Thymus (tissue), 11 donors: ENCODE data around the gene DESI1. TPM values are rescaled to one million over a fixed set of nuclear protein-coding genes. Genes with fewer than 3 reads are reported as not detected.
"Not testable (repeated sequence)": the region's sequence is repeated elsewhere in the genome, so short reads cannot be mapped to it uniquely, and the experiment has no call there.

Experiments used
- DNase-seq, 9 donors: peaks; one replicate each; pipeline ENCODE4 v3.0.0-alpha.2; 2013; ENCODE audit warnings: low spot score in 9 of 9, low read depth in 6 of 9, missing footprints in 1 of 9
- H3K27ac ChIP-seq, 2 donors: one replicate each; pipeline ENCODE4 v1.5.1; 2013; ENCODE audit warnings: control low read depth in 1 of 2, low read depth in 1 of 2, low read length in 1 of 2, mild to moderate bottlenecking in 1 of 2, moderate library complexity in 1 of 2
- H3K27me3 ChIP-seq, 2 donors: one replicate each; pipeline ENCODE4 v1.5.1; 2013; ENCODE audit warnings: low read length in 1 of 2; ENCODE audit not compliant: control insufficient read depth in 2 of 2, insufficient read depth in 1 of 2
- H3K36me3 ChIP-seq, 2 donors: one replicate each; pipeline ENCODE4 v1.5.1; 2013; ENCODE audit warnings: low read length in 1 of 2, mild to moderate bottlenecking in 1 of 2, moderate library complexity in 1 of 2; ENCODE audit not compliant: control insufficient read depth in 2 of 2, insufficient read depth in 2 of 2
- H3K4me1 ChIP-seq, 2 donors: one replicate each; pipeline ENCODE4 v1.5.1; 2013; ENCODE audit warnings: low read length in 2 of 2; ENCODE audit not compliant: control insufficient read depth in 2 of 2, insufficient read depth in 2 of 2
- H3K4me3 ChIP-seq, 2 donors: one replicate each; pipeline ENCODE4 v1.5.1; 2013; ENCODE audit warnings: low read length in 2 of 2, control low read depth in 1 of 2, mild to moderate bottlenecking in 1 of 2
- H3K9me3 ChIP-seq, 2 donors: one replicate each; pipeline ENCODE4 v1.5.1; 2013; ENCODE audit warnings: low read length in 1 of 2, mild to moderate bottlenecking in 1 of 2; ENCODE audit not compliant: control insufficient read depth in 2 of 2, insufficient read depth in 1 of 2
- WGBS: extraction: QIAGEN DNeasy Blood & Tissue Kit; methylation state at CpG from one replicate; pipeline ENCODE4 v1.1.7; 2013; 5-methylcytosine and 5-hydroxymethylcytosine counted together
- polyA plus RNA-seq: library from polyadenylated mRNA; stranded (reverse); fragments of 200-250 nt; gene quantifications from one replicate; pipeline ENCODE4 v1.2.3, GENCODE V29; 2013
- total RNA-seq: library from RNA; stranded (reverse); fragments of 120-200 nt; gene quantifications from one replicate; pipeline ENCODE4 v1.2.4, GENCODE V29; 2013
- donor health status: healthy.

DESI1 gene
- total and polyA plus RNA-seq, 2 donors = 11.9 to 14.6 TPM

GRCh38 chr22:41598891-41599635 lies 21.8 kb downstream of the DESI1 start:
- Histone ChIP-seq H3K9me3 (no peaks in the 10 kb centered on the region), H3K27me3 (no peaks in the 10 kb centered on the region), H3K4me3 (no peak overlapping the region), H3K36me3 (peaks cover 25 to 43% of the 10 kb centered on the region in 2 donors), H3K4me1 (peaks cover 0 to 4% of the 10 kb centered on the region in 2 donors), H3K27ac (no peak overlapping the region)
- WGBS = 97% methylated on average over 8 of the region's 8 CpGs
- DNase-seq = no peak

GRCh38 chr22:41598081-41598480 lies 22.8 kb downstream of the DESI1 start:
- H3K4me1 ChIP-seq = no peaks in the 10 kb centered on the region
- no peak for DNase-seq
- no peak overlapping the region for H3K4me3 ChIP-seq
- H3K36me3 ChIP-seq = peaks cover 23 to 38% of the 10 kb centered on the region in 2 donors
- H3K27me3 ChIP-seq = no peaks in the 10 kb centered on the region
- 96% methylated on average over 5 of the region's 5 CpGs for WGBS
- no peak overlapping the region for H3K27ac ChIP-seq
- no peaks in the 10 kb centered on the region for H3K9me3 ChIP-seq

DNA sequence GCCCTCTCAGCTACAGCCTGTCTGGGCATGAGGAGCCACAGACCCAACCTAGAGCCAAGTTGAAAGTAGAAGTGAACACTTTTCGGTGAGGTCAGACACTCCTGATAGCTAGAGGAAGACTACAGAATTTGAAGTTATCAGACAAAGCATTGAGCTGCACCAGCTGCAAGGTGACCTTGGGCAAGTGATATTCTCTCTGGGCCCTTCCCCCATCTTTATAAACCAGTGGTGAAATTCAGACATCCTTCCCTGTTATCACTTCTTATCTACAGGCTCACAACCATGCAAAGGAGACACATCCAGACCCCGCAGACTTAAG lies 23.2 kb downstream of the DESI1 start:
- 96% methylated on average over 2 of the region's 2 CpGs for WGBS
- no peak for DNase-seq
- Histone ChIP-seq H3K27me3 (no peaks in the 10 kb centered on the region), H3K9me3 (no peaks in the 10 kb centered on the region), H3K4me1 (no peaks in the 10 kb centered on the region), H3K36me3 (peaks cover 18 to 33% of the 10 kb centered on the region in 2 donors), H3K4me3 (no peak overlapping the region), H3K27ac (no peak overlapping the region)

GRCh38 chr22:41596776-41597634 lies 23.8 kb downstream of the DESI1 start:
- DNase-seq = peak in 2 of 9 donors; percentile 21 to 35
- WGBS = 71% methylated on average over 13 of the region's 13 CpGs

GRCh38 chr22:41595703-41596102 lies 25.1 kb downstream of the DESI1 start:
- no peaks in the 10 kb centered on the region for H3K27me3 ChIP-seq
- H3K4me1 ChIP-seq = no peaks in the 10 kb centered on the region
- H3K36me3 ChIP-seq = peaks cover 9 to 16% of the 10 kb centered on the region in 2 donors
- WGBS = 98% methylated on average over 5 of the region's 5 CpGs
- H3K4me3 ChIP-seq = no peak overlapping the region
- DNase-seq = no peak
- H3K9me3 ChIP-seq = no peaks in the 10 kb centered on the region
- no peak overlapping the region for H3K27ac ChIP-seq

More at GRCh38 chr22:41596776-41597634, 23.8 kb downstream of the DESI1 start:
- H3K4me1 ChIP-seq = no peaks in the 10 kb centered on the region
- peaks cover 13 to 27% of the 10 kb centered on the region in 2 donors for H3K36me3 ChIP-seq
- no peaks in the 10 kb centered on the region for H3K27me3 ChIP-seq
- no peak overlapping the region for H3K4me3 ChIP-seq
- no peaks in the 10 kb centered on the region for H3K9me3 ChIP-seq
- H3K27ac ChIP-seq = no peak overlapping the region

DNA sequence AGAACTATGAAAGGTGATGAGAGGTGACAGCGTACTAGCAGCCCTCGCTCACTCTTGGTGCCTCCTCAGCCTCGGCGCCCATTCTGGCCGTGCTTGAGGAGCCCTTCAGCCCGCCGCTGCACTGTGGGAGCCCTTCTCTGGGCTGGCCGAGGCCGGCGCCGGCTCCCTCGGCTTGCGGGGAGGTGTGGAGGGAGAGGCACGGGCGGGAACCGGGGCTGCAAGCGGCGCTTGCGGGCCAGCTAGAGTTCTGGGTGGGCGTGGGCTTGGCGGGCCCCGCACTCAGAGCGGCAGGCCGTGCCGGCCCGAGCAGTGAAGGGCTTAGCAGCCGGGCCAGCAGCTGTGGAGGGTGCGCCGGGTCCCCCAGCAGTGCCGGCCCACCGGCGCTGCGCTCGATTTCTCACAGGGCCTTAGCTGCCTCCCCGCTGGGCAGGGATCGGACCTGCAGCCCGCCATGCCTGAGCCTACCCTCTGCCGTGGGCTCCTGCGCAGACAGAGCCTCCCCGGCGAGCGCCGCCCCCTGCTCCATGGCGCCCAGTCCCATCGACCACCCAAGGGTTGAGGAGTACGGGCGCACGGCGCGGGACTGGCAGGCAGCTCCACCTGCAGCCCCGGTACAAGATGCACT lies 27.4 kb downstream of the DESI1 start:
- not testable (repeated sequence) for DNase-seq, H3K27ac ChIP-seq, H3K9me3 ChIP-seq, H3K4me3 ChIP-seq, H3K27me3 ChIP-seq, H3K36me3 ChIP-seq
- WGBS = 99% methylated on average over 51 of the region's 51 CpGs
- peaks cover 7 to 17% of the 10 kb centered on the region in 2 donors for H3K4me1 ChIP-seq

DNA sequence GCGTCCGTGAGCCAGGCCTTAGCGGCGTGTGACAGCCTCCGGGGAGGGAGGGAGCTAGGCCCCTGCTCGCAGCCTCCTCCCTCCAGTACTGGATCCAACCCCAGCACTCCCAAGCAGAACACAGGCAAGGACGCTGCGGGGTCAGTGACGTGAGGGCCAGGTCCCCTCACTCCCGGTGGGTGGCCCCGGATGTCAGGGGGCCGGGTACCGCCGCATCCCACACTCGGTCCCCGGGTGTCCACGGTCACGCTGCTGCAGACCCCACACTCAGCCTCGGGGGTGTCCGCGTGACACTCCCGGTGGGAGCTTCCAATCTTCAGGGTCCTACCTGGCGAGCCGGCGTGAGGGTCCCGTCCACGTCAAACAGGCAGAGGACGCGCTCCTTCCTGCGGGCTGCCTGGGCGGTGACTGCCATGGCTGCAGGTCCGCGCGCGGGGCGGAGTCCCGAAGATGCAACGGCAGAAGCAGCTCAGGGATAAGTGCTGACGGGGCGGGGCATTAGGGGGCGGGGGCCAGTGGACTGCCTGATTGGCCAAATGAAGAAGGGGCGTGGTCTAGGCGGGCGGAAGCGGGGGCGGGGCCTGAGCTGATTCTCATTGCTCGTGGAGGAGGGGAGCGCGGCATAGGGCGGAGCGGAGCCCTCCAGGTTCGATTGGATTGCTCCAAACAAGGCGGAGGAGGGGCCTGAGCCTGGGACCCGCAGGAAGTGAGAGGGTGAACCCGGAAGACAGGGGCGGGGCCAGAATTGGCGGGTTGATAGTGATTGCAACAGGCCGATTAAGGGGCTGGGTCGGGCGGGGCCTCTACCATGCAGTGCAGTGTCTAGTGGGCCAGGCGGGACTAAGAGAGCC lies 31.2 kb downstream of the DESI1 start, which contains the start of gene PMM1:
Gene PMM1 (minus strand): TSS at position 450 of the 851 bp plus-strand sequence. CDS start 35 bp downstream, at position 415.
- Histone ChIP-seq H3K4me3 (peak within 1 kb of the TSS; percentile 61 to 95), H3K27ac (peak within 1 kb of the TSS; percentile 58 to 70), H3K4me1 (peaks cover 7 to 17% of the 10 kb centered on the region in 2 donors), H3K27me3 (no peaks in the 10 kb centered on the region), H3K9me3 (no peaks in the 10 kb centered on the region), H3K36me3 (peaks cover 0 to 3% of the 10 kb centered on the region in 2 donors)
- WGBS = 1% methylated on average over 61 of the region's 61 CpGs
- DNase-seq = peak; percentile 96 to 100 (median 99)

DNA sequence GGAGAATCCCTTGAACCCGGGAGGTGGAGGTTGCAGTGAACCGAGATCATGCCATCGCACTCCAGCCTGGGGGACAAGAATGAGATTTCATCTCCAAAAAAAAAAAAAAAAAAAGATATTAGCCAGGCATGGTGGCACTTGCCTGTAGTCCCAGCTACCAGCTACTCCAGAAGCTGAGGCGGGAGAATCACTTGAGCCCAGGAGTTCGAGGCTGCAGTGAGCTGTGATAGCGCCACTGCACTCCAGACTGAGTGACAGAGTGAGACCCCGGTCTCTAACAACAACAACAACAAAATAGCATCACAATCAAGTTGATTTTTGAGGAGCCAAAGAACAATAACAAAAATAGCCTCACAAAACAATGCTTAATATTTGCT lies 33.5 kb downstream of the DESI1 start:
- 98% methylated on average over 7 of the region's 7 CpGs for WGBS
- no peaks in the 10 kb centered on the region for H3K27me3 ChIP-seq
- no peak overlapping the region for H3K4me3 ChIP-seq
- no peak overlapping the region for H3K27ac ChIP-seq
- peaks cover 7 to 17% of the 10 kb centered on the region in 2 donors for H3K4me1 ChIP-seq
- DNase-seq = no peak
- peaks cover 9 to 24% of the 10 kb centered on the region in 2 donors for H3K36me3 ChIP-seq
- no peaks in the 10 kb centered on the region for H3K9me3 ChIP-seq
